K562 (cell line): ENCODE measurements around the gene CALY. TPM values are rescaled to one million over a fixed set of nuclear protein-coding genes. Genes with fewer than 3 reads are reported as not detected.

Source experiments
- COPS2 ChIP-seq: fragments of 450-650 bp; conservative IDR thresholded peaks from 2 replicates; pipeline ENCODE4 v1.6.1; 2016; ENCODE audit warnings: mild to moderate bottlenecking, moderate library complexity
- CTCFL ChIP-seq: IDR thresholded peaks from 2 replicates; pipeline ENCODE4 v1.6.1; 2011; ENCODE audit warnings: borderline replicate concordance, low read depth, mild to moderate bottlenecking, moderate library complexity, low read length; ENCODE audit not compliant: insufficient read depth, poor library complexity, severe bottlenecking
- E2F6 ChIP-seq, 2 experiments: IDR thresholded peaks; 2 replicates each; pipeline ENCODE4 v1.6.1; 2011; ENCODE audit warnings: borderline replicate concordance in 1 of 2, control low read depth in 1 of 2, low read depth in 1 of 2, low read length in 1 of 2, mild to moderate bottlenecking in 1 of 2, mixed read lengths in 1 of 2, moderate library complexity in 1 of 2; ENCODE audit not compliant: insufficient read depth in 1 of 2, insufficient read length in 1 of 2, poor library complexity in 1 of 2, severe bottlenecking in 1 of 2; ENCODE audit errors: extremely low read depth in 1 of 2
- U2AF1 ChIP-seq: fragments of 200-400 bp; formaldehyde crosslinking; optimal IDR thresholded peaks from 2 replicates; pipeline ENCODE3; 2017; ENCODE audit warnings: mild to moderate bottlenecking, low read depth, low read length, moderate library complexity
- ZNF740 ChIP-seq, 3 experiments: fragments of 200-800 bp in 1 of 3; sonication (Bioruptor generic) in 1 of 3; sonication (generic) in 1 of 3; formaldehyde crosslinking in 1 of 3; IDR thresholded peaks; 2 replicates each; pipeline versions ENCODE4 v1.6.1 to v1.8.0; 2016 to 2022; ENCODE audit warnings: mild to moderate bottlenecking in 2 of 3, missing compliant biosample characterization in 2 of 3, missing genetic modification characterization in 2 of 3, missing genetic modification reagents in 1 of 3
- polyA plus RNA-seq, 8 experiments: library from polyadenylated mRNA; depleted of rRNA in 4 of 8; stranded (reverse) in 5 of 8; unstranded in 3 of 8; fragments of >200 nt; fragmentation: Nextera tagmentation in 2 of 8; fragmentation: Illumina TruSeq in 1 of 8; extraction: Ambion mirVana in 2 of 8; extraction: Trizol in 1 of 8; gene quantifications; 2 replicates each; pipeline versions ENCODE4 v1.2.1 to v1.2.3, GENCODE V29; 2011 to 2014; ENCODE audit warnings: inconsistent platforms in 1 of 8, missing spikeins in 1 of 8
- total RNA-seq, 7 experiments: library from RNA; depleted of rRNA in 6 of 7; stranded (reverse); fragments of >200 nt in 6 of 7; fragmentation: Illumina TruSeq in 2 of 7; extraction: Trizol in 2 of 7; gene quantifications; 2 replicates each; pipeline versions ENCODE4 v1.2.1 to v1.2.3, GENCODE V29; 2011 to 2021; ENCODE audit warnings: low replicate concordance in 1 of 7

CALY gene
- total and polyA plus RNA-seq, 9 of the 15 experiments (the other 6 are each of a cell fraction or from before 2014, with no cell fraction given) = not detected

GRCh38 chr10:133279326-133280226, 57.1 kb downstream of the CALY start (continued):
- TF ChIP-seq U2AF1 (no peak), CTCFL (no peak), COPS2 (no peak), E2F6 (IDR thresholded peaks at IDR 0.05; ENCODE audit: borderline replicate concordance in 1 of 2, extremely low read depth in 1 of 2, insufficient read depth in 1 of 2, insufficient read length in 1 of 2, low read depth in 1 of 2, low read length in 1 of 2, poor library complexity in 1 of 2, severe bottlenecking in 1 of 2) (no peak), ZNF740 (CRISPR knock-in tag; IDR thresholded peaks at IDR 0.05) (no peak), ZNF740 (tag; IDR thresholded peaks at IDR 0.05) (no peak)
